GF-D8 (cell line): ENCODE measurements around the gene TEAD4.
"Not testable (repeated sequence)": the region's sequence is repeated elsewhere in the genome, so short reads cannot be mapped to it uniquely, and the experiment has no call there.

Source experiments
- DNase-seq: peaks from one replicate; lab custom pipeline; 2025; lab: John Stamatoyannopoulos, UW

Gene TEAD4

DNA sequence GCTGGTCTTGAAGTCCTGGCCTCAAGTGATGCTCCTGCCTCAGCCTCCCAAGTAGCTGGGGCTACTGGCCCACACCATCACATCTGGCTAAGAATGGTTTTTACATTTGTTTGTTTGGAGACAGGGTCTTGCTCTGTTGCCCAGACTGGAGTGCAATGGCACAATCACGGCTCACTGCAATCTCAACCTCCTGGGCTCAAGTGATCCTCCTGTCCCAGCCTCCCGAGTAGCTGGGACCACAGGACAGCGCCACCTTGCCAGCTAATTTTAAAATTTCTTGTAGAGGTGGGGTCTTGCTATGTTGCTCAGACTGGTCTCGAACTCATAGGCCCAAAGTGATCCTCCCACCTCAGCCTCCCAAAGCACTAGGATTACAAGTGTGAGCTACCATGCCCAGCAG, 89.3 kb downstream of the TEAD4 start:
- no peak for DNase-seq

DNA sequence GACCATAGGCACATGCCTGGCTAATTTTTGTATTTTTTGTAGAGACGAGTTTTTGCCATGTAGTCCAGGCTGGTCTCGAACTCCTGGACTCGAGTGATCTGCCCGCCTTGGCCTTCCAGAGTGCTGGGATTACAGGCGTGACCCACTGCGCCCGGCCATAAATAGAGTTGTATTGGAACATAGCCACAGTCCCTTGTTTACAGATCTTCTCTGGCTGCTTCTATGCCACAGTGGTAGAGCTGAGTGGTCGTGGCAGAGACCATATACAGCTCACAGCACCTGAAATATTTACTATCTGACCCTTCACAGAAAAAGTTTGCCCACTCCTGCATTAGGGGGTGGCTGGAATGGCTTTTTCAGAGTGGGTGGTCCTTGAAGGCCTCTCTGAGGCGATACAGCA, 90.0 kb downstream of the TEAD4 start:
- no peak for DNase-seq

DNA sequence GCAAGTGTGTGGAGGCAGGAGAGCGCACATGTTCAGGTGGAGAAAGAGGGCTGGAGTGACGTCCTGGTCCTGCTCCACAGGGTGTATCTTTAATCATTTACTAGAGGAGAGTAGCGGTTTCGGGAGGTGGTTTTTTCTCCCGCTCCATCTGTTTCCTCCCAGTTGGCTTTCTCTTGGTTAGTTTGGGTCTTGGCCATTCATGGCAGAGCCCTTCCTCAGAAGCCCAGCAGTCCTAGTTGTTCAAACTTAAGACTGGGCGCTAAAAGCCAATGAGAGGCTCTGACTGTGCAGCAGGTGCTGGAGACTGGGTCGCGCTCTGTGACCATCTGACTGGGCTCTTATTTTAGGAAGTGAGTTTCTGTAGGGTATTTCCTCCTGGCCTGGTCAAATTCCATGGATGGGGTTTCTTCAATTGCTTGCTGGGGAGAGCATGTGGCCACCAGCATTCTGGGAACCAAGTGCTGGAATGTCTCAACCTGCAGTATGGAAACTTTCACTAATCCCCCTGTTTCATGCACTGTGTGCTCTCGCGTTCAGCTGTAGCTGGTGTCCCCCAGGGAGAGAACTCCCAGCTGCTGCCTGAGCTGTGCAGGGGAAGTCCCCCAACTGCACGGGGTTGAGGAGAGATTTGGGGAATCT, 90.5 kb downstream of the TEAD4 start:
- DNase-seq, result no peak

DNA sequence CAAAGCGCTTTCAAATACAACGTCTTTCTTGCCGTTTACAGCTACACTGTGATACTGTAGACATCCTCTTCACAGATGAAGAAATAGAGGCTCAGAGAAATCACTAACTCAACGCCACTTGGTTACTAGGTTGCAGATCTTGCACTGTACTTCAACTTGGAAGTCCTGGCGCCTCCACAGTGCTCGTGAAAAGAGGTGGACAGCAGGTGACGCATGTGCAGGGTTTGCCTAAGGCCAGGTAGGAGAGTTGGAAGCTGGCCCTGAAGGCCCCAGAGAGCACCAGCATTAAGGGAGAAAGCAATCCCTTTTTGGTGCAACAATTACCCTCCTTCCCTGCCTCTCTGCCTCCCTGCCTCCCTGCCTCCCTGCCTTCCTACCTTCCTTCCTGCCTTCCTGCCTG, 95.2 kb downstream of the TEAD4 start:
- DNase-seq, result no peak

DNA sequence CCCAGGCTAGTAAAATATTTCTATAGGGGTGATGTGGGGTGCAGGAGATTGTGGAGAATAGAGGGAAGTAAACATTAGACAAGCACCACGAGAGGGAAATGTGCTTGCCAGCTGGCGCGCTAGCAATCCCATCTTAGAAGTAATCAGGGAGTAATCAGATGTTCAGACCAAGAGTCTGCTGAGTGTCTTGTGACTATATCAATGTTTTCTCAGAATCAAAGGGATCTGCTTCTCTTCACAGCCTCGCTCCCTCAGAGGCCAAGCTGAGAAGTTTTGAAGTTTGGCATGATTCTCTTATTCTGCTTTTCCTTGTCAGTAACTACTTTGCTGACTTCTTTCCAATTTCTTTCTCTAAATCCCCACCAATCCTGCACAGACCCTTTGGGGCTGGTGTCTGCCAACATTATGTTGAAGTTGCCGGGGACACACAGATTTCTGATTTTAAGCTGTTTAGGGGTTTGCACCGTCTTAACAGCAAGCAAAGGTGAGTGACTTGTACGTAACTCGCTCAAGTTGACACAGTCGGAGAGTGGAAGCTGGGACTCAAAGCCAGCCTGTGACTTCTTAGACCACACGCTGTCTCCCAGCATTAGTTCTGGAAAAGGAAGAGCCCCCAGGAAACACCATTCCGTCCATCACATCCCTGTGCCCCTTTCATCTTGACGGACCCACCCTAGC, 96.0 kb downstream of the TEAD4 start:
- DNase-seq, result no peak

DNA sequence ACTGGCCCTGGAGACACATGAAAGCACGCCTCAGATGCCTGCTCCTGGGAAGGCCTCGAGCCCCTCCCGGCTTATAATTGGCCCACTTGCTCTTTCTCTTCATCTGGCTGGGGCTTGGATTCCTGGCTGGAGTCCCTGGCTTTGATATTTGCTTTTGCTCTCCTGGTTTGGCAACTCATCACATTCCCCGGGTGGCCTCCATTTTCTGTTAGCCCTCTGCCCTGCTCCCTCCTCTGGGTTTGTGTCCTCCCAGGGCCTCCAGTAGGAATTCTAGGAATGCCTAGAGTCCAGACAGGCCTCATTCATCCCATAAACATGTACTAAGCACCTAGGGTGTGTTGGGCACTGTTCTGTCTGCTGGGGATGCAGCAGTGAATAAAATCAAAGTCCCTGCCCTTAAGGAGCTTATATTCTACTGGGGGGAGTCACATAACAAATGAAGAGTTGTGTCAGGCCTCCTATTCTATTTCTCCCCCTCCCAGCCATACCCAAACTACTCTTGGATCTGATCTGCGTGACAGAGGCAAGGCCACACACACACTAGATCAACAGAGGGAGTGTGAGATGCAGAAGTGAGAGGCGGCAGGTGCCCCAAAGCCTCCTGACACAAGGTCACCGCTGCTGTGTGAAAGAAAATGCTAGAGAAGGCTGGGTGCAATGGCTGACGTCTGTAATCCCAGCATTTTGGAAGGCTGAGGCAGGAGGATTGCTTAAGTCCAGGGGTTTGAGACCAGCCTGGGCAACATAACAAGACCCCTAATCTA, 96.7 kb downstream of the TEAD4 start:
- DNase-seq, result no peak

DNA sequence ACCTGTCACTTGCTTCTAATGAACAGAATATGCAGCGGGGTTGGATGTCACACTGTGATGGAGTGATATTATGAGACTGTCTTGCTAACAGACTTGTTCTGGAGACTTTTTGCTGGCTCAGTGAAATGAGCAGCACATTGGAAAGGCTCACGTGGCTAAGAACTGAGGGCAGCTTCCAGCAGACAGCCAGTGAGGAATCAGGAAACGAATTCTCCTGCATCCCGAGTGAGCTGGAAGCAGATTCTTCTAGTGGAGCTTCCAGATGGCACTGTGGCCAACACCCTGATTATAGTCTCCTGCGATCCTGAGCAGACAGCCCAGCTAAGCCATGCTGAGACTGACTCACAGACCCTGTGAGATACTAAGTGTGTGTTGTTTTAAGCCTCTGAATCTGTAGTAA, 101.9 kb downstream of the TEAD4 start:
- no peak for DNase-seq

DNA sequence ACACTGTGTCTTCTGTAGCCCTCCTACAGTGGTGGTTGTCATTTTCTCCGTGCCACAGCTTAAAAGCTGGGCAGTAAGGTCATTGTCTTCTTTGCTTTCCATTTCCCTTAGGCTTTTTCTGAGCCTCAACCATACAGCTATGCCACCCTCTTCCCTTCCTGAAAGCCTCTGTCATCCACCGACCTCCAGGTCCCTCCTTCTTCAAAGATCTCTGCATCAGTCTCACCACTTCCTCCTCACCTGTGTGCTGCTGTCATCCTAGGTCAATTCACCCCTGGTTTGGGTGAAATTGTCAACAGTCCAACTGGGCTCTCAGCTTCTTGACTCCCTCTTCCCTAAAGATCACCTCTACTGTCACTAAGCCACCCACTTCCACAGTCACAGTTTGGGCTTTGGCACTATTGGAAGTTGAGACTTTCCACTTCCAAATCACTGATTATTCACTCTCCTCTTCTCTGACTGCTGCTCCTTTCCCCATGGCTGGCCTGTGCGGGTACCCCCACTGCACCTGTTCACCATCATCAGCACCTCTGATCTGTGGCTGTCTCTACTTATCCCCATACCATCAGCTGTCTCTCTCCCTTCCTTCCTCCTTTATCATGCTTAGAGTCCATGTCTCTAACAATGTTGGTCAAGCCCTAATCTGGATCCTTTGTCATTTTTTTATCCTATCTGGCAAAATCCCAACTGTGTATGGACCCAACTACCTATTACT, 102.5 kb downstream of the TEAD4 start:
- no peak for DNase-seq

DNA sequence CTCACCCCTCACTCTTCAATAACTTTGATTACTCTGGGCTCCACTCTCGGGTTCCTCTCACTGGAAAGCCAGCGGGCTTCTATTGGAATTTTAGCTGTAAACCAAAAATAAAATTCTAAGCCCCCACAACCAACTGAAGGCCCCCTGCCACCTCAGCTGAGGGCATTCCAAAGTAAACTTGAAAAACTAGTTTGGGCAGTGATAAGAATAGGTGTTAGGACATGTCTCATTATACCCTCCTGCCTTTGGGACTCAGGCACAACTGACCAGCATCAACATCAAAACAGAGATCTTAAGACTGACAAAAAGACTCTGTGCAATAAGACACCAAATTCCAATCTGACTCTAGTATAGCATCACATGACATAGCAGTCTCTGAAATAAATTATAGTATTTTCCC, 106.1 kb downstream of the TEAD4 start:
- DNase-seq, result no peak

DNA sequence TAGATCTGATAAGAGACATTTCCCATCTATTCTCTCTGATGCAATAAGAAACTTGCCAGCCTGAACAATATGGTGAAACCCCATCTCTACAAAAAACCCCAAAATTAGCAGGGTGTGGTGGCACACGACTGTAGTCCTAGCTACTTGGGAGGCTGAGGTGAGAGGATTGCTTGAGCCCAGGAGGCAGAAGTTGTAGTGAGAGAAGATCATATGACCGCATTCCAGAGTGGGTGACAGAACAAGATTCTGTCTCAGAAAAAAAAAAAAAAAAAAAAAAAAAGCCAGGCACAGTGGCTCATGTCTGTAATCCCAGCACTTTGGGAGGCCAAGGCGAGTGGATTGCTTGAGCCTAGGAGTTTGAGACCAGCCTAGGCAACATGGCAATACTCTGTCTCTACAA, 106.6 kb downstream of the TEAD4 start:
- not testable (repeated sequence) for DNase-seq

DNA sequence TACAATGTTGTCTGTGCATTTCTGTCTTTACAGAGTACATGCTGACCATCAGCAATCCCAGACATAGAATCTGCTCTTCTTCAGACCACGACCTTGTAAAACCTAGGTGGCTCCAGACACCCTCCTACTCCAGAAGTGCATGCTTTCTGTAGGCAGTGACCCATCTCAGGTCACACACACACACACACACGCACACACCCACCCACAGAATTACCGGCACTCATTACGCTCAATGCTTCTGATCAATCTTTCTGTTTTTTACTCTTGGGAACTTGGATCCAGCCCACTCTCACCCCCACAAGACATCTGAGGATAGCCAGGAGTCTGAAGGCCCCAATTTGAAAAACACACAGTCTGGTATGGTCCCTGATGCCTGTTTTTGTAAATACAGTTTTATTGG, 110.5 kb downstream of the TEAD4 start:
- no peak for DNase-seq

DNA sequence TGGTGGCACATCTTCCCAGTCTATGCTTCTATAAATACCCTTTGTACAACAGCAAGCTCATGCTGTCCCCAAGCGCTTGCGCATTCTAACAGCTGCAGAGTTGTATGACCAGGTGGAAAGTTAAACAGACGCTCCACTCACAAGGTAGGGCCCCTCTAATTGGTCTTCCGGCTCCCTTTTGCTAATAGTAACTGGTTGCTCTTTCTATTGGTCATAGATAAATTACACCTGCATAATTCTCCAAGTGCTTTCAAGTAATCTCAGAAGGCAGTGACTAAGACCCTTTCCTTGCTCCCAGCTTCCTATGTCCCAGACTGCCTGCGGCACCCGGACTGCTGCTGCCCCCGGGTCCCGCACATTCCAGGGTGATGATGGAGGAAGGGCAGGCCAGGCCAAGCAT, 111.9 kb downstream of the TEAD4 start:
- no peak for DNase-seq

DNA sequence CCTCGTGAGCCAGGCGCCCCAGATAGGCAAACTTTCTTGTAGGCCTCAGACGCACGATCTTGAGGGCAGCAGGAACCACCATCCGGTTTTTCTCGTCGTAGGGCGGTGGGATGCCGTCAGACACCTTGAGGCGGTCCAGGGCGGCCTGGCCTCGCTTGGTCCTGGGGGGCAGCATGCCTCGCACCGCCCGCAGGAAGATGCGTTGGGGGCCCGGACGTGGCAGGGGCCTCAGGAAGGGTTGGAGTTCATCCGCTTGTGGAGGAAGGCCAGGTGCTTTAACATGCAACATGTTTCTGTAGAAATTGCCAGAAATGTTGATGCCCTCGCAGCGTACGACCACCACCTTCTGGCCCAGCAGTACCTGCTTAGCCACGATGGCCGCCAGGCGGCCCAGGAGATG, 112.5 kb downstream of the TEAD4 start:
- DNase-seq, result no peak

DNA sequence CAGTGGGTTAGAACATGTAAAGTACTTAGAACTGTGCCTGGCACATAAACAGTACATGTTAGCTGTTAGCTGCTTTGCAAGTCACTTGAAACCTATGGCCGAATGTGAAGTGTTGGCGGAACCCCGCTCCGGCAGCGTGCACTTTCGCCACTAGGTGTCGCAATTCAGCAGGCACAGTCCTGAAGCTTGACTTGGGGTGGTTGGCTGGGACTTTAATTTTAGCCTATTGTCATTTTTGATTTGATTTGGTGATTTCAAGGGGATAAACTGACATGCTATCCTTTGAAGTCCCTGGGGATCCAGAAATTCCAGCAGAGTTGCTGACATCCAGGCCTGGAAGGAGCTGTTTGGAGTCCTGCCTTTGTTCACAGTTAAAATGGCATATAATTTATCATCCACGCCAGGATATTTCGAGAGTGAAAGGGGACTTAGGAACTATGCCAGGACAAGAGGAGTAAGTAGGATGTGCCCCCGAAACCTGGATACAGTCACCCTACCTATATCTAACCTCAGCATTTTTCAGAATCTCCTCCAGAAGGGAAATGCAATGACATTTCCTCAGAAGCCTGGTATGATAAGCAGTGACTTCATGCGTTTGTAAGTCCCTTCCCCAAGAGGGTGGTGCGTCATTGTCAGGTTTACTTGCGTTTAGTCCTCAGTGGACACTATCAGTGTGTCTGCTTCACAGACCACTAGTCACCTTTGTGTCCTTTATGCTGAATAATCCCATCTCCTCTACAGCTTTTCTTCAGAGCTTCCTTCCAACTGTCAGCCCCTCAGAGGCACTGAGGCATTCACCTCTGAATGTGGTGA, 114.4 kb downstream of the TEAD4 start:
- peak; percentile 15 for DNase-seq

DNA sequence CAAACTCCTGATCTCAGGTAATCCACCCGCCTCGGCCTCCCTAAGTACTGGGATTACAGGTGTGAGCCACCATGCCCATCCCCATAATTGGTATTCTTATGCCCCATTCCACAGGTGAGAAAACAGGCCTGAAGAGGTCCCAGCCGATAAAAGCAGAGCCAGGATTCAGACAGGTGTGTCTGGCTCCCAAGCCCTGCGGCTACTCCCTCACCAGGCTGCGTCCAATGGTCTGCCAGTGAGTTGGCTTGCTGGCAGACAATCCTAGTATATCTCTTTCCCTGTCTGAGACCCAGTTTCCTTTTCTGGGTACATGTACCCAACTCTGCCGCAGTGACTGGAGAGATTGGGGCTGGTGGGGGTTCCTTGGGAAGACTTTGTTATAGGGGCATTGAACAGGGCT, 116.1 kb downstream of the TEAD4 start:
- DNase-seq, result no peak

DNA sequence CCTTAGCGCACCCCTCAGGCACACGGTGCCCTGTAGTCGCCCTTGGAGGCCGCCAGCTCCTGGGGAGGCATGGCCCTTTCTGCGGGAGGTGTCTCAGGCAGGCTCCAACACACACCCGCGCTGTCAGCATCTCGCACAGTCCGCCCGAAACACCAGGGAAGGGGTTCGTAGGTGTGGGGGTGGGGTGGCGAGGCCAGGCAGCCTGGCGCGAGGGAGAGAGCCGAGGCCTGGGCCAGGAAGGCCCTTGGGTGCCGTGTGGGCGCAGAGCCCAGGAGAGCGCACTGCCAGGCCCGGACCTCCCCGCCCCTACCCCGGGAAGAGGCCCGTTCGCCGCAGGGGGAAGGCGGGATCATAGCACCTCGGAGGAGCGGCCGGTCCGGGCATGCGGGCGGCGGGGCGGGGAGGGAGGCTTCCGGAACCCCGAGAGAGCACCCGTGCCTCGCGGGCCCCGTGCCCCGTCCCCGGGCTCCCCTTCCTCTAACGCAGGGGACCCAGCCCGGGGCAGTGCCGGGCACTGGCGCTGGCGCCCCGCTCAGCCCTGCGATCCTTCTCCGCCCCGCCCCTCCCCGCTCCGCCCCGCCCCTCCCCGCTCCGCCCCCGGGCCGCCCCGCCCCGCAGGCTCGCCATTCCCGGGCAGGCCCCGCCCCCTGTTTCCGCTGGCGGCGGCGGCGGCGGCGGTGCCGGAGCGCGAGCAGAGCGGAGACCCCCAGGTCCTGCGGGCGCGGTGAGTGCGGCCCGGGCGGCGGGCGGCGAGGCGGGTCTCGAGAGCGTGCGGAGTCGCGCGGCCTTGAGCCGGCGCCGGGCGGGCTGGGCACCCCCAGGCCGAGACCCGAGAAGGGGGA, 117.8 kb downstream of the TEAD4 start, which contains the start of gene TSPAN9:
TSS of gene TSPAN9 (plus strand) at position 650 of the 842 bp plus-strand sequence. CDS start 123,815 bp downstream, outside the sequence.
- DNase-seq, result no peak

DNA sequence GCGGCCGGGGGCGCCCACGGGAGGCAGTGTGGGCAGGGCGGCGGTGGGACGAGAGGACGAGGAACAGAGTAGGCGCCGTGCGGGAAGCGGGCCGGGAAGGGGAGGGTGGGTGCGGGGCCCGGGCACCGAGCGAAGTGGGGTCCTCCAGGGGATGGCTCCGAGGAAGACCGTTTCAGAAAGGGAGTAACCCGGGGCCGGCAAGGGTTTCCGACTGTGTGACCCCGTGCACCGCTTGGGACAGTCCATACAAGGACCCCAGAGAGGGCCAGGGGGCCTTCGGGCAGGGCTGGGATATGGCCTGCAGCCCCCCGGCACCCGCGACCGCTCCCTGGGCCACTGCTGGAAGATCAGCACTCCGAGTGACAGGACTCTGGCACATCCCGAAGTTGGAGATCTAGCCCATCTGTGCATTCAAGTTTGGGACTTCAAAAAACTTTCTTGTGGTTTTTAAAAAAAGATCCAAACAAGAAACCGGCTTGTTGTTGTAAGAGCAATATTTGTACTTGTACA, 118.4 kb downstream of the TEAD4 start:
- no peak for DNase-seq

DNA sequence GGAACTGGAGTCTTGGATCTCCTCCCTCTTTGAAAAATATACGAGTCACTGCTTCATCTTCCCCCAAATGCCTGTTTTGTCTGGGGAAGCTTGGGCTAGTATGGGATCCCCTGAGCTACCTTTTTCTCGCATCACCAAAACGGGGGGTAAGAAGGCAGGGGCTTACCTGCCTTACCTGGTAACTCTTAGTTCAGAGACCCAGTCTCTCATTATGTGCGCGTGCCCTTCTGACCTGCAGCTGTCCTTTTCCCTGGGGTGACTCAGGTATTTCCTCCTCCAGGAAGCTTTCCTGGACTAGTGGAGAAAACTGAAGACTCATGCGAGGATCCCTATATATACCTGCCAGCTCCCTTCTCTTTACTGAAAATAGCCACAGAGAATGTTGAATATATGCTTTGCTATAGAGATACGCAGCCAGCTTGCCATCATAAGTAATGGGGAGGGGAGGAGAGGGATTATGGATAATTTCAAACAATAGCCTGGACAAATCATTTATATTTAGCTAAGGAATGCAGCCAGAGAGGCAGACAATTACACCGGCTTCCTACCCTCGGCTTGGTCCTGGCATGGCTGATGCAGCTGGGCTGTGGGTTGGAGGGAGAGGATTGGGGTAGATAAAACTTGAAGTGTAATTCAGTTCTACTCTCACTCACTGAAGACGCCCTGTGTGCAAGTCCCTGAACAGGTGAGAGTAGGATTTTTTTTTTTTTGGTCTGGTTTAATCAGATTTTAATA, 119.1 kb downstream of the TEAD4 start:
- DNase-seq, result no peak

DNA sequence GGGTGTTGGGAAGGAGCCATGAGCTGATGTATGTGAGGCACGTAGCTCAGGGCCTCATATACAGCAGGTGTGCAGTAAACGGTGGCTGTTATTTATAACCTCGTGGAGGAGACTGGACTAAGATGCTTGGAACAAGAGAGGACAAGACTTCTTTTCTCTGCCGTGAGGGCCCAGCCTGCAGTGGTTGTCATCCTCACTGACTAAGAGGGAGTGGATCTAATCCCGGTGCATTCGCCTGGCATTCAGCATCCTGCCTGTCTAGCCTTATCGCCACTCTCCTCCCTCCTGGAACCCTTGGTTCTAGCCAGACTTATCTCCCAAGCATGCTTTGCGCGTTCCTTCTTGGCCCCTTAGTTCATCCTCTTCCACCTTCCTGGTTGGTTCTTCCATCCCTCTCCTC, 121.9 kb downstream of the TEAD4 start:
- no peak for DNase-seq

DNA sequence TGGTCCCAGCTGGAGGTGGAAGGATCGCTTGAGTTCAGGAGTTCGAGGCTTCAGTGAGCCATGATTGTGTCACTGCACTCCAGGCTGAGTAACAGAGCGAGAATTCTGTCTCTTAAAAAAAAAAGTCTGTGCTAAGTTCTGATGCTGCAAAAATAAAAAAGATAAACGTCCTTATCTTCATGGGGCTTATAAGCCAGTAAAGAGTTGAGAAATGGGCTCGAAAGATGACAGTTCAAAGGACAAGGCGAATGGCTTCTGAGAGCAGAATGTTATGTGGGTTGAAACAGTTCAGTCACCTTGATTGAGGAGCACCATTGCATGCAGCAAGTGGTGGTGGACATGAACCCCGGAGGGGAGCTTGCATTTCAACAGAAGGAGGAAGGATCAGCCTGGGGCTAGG, 122.7 kb downstream of the TEAD4 start:
- no peak for DNase-seq
